ENCODE data around the gene TMEM121.

The TMEM121 gene

DNA sequence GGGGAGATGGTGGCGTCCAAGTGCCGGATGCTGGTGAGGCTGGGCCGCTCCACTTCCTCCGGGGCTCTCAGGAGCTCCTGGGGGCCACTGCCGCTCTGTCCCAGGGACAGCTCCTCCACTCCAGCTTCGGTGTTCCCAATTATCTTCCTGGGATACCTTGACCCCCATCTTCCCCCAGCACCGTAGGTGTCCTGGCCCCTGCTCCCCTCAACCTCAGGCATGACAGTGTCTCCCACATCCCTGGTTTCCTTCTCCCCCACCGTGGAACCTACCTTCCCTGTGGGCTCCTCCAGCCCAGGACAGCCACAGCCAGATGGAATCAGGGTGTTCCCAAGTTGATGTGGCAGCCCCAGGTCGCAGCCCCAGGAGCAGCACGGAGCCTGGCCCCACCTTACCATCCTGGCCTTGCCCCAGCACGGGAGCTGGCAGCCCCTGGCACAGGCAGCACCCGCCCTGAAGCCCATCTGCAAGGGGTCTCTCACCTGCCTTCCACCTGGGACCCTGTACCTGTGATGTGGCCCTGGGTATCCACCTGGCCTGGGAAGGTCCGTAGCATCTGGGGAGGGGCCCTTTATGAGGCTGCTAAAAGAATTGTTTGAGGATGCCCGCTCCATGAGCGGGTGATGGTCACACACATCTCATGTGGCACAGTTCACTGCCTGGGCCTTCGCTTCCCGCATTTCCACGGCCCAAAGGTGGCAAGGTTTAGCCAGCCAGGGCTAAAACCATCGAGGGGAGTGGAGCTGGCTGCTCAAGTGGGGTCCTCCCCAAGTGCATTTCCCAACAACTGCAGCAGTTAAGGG is 4.1 kb downstream of the TMEM121 start:
- Histone ChIP-seq H3K9me2 (replicated peaks; ENCODE audit: control insufficient read depth, low read length) (no peaks in the 10 kb centered on the region), H3K9me3 (ENCODE audit: control insufficient read depth, insufficient read depth, low read length) (no peaks in the 10 kb centered on the region), H3K79me2 (ENCODE audit: control insufficient read depth, low read length) (no peaks in the 10 kb centered on the region), H3K36me3 (ENCODE audit: control insufficient read depth, low read length) (no peaks in the 10 kb centered on the region), H3K4me1 (ENCODE audit: control insufficient read depth, low read length) (peaks cover 46% of the 10 kb centered on the region), H3F3A (ENCODE audit: control insufficient read depth, insufficient read depth) (no peaks in the 10 kb centered on the region), H3K27ac (ENCODE audit: low read depth, low read length) (no peak overlapping the region), H3K4me2 (ENCODE audit: low read length) (no peak overlapping the region), H3K27me3 (ENCODE audit: control insufficient read depth, low read length) (peaks cover 42% of the 10 kb centered on the region), H4K20me1 (ENCODE audit: control insufficient read depth, insufficient read depth, low read depth, low read length) (no peaks in the 10 kb centered on the region), H3K4me3 (ENCODE audit: low read length) (no peak overlapping the region)
- TF ChIP-seq EZH2phosphoT487 (IDR thresholded peaks at IDR 0.05; ENCODE audit: borderline replicate concordance, low read length) (no peak), CTCF (IDR thresholded peaks at IDR 0.05; ENCODE audit: low read depth, low read length, poor library complexity, severe bottlenecking) (no peak)

GRCh38 chr14:105531088-105531893 is 4.9 kb downstream of the TMEM121 start:
- peaks cover 34% of the 10 kb centered on the region for H3K27me3 ChIP-seq (ENCODE audit: control insufficient read depth, low read length)
- no peak overlapping the region for H3K27ac ChIP-seq (ENCODE audit: low read depth, low read length)
- H3K4me3 ChIP-seq (ENCODE audit: low read length): no peak overlapping the region
- TF ChIP-seq EZH2phosphoT487 (IDR thresholded peaks at IDR 0.05; ENCODE audit: borderline replicate concordance, low read length) (no peak), CTCF (IDR thresholded peaks at IDR 0.05; ENCODE audit: low read depth, low read length, poor library complexity, severe bottlenecking) (no peak)
- no peak overlapping the region for H3K4me2 ChIP-seq (ENCODE audit: low read length)
- no peaks in the 10 kb centered on the region for H3K9me2 ChIP-seq (replicated peaks; ENCODE audit: control insufficient read depth, low read length)
- H3K9me3 ChIP-seq (ENCODE audit: control insufficient read depth, insufficient read depth, low read length): no peaks in the 10 kb centered on the region
- H3F3A ChIP-seq (ENCODE audit: control insufficient read depth, insufficient read depth): no peaks in the 10 kb centered on the region
- H4K20me1 ChIP-seq (ENCODE audit: control insufficient read depth, insufficient read depth, low read depth, low read length): no peaks in the 10 kb centered on the region
- H3K36me3 ChIP-seq (ENCODE audit: control insufficient read depth, low read length): no peaks in the 10 kb centered on the region
- no peaks in the 10 kb centered on the region for H3K79me2 ChIP-seq (ENCODE audit: control insufficient read depth, low read length)
- peaks cover 41% of the 10 kb centered on the region for H3K4me1 ChIP-seq (ENCODE audit: control insufficient read depth, low read length)

DNA sequence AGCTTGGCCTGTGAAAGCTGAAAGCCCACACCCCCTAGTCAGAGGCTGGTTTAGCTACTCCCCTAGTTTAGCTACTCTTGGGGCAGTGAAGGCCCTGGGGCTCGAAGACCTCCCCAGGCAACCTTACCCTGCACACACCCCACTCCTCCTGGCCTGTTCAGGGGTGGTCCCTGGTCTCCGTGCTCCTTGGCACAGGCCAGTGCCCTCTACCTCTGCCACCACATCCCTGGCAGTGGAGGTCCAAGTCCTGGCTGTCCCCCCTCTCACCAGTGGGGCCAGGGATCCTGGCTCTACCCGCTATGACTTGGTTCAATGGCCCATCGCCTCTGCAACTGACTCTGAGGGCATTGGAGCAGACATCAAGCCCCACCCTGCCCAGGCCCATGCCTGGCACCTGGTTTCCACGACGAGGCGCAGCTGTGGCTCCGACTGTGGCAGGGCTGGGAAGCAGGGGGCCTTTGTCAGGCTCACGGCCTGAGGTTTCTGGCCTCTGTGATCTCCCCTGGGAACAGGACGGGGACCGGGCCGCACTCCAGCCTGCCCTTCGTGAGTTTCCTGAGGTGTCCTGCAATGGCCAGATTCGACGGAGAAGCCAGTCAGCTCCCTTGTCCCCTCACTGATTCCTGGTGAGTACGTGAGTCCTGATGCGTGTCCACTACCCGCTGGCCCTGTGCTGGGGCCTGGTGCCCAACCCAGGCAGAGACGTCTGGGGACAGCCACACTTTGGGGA is 5.7 kb downstream of the TMEM121 start:
- Histone ChIP-seq H3K4me3 (ENCODE audit: low read length) (no peak overlapping the region), H3K27me3 (ENCODE audit: control insufficient read depth, low read length) (peaks cover 29% of the 10 kb centered on the region), H3K4me1 (ENCODE audit: control insufficient read depth, low read length) (peaks cover 37% of the 10 kb centered on the region), H3K27ac (ENCODE audit: low read depth, low read length) (no peak overlapping the region), H4K20me1 (ENCODE audit: control insufficient read depth, insufficient read depth, low read depth, low read length) (no peaks in the 10 kb centered on the region), H3K36me3 (ENCODE audit: control insufficient read depth, low read length) (no peaks in the 10 kb centered on the region), H3K9me2 (replicated peaks; ENCODE audit: control insufficient read depth, low read length) (no peaks in the 10 kb centered on the region), H3K9me3 (ENCODE audit: control insufficient read depth, insufficient read depth, low read length) (no peaks in the 10 kb centered on the region), H3F3A (ENCODE audit: control insufficient read depth, insufficient read depth) (no peaks in the 10 kb centered on the region), H3K79me2 (ENCODE audit: control insufficient read depth, low read length) (no peaks in the 10 kb centered on the region), H3K4me2 (ENCODE audit: low read length) (no peak overlapping the region)
- TF ChIP-seq EZH2phosphoT487 (IDR thresholded peaks at IDR 0.05; ENCODE audit: borderline replicate concordance, low read length): no peak
